Measurements from ENCODE around the gene ZNF662. TPM values are rescaled to one million over a fixed set of nuclear protein-coding genes. Genes with fewer than 3 reads are reported as not detected.

Gene ZNF662
- total and polyA plus RNA-seq, 2 of the 13 experiments (the other 11 are each of a cell fraction or from before 2014, with no cell fraction given) = not detected

DNA sequence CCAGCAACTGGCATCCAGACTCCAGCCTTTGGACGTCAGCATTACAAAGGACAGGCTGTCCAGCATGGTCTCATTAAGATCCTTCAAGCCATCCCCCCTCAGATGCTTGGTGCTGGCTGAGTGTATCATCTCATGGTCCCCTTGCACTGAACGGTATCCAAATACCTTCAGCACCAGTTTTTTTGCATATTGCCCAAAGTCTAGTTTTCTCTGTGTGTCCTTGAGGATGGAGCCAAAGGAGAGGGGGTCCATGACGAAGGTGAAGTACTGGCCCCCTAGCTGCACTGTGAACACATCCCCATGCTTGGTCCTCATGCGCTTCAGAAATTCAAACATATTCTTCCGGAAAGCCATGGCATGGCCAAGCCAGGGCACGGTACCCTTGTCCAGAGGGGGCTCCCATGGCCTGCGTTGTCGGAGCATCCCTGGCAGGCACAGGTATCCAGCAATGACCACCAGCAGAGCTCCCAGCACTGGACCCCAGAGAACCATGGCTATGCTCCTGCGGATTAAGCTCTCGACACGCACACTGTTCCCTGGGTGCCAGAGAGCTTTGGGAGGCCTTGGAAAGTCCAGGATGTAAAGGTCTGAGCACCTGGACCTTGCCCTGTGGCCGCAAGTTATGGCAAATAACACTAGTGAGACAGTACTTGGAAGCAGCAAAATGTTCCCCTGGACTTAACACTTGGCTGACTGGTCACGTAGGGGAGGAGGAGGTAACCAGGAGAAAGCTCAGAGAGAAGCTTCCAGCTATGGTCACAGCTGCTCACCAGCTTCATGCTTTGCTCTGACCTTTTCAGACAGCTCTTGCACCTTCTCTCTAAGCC, 30.4 kb upstream of the ZNF662 start, which contains the start of gene CYP8B1 (continued):
- TF ChIP-seq, protein P1, sequence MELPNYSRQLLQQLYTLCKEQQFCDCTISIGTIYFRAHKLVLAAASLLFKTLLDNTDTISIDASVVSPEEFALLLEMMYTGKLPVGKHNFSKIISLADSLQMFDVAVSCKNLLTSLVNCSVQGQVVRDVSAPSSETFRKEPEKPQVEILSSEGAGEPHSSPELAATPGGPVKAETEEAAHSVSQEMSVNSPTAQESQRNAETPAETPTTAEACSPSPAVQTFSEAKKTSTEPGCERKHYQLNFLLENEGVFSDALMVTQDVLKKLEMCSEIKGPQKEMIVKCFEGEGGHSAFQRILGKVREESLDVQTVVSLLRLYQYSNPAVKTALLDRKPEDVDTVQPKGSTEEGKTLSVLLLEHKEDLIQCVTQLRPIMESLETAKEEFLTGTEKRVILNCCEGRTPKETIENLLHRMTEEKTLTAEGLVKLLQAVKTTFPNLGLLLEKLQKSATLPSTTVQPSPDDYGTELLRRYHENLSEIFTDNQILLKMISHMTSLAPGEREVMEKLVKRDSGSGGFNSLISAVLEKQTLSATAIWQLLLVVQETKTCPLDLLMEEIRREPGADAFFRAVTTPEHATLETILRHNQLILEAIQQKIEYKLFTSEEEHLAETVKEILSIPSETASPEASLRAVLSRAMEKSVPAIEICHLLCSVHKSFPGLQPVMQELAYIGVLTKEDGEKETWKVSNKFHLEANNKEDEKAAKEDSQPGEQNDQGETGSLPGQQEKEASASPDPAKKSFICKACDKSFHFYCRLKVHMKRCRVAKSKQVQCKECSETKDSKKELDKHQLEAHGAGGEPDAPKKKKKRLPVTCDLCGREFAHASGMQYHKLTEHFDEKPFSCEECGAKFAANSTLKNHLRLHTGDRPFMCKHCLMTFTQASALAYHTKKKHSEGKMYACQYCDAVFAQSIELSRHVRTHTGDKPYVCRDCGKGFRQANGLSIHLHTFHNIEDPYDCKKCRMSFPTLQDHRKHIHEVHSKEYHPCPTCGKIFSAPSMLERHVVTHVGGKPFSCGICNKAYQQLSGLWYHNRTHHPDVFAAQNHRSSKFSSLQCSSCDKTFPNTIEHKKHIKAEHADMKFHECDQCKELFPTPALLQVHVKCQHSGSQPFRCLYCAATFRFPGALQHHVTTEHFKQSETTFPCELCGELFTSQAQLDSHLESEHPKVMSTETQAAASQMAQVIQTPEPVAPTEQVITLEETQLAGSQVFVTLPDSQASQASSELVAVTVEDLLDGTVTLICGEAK (IDR thresholded peaks at IDR 0.05) = no peak
- TF ChIP-seq, protein P1 (CRISPR knock-in tag; IDR thresholded peaks at IDR 0.05) = peak; percentile 80
- TF ChIP-seq, protein P2, sequence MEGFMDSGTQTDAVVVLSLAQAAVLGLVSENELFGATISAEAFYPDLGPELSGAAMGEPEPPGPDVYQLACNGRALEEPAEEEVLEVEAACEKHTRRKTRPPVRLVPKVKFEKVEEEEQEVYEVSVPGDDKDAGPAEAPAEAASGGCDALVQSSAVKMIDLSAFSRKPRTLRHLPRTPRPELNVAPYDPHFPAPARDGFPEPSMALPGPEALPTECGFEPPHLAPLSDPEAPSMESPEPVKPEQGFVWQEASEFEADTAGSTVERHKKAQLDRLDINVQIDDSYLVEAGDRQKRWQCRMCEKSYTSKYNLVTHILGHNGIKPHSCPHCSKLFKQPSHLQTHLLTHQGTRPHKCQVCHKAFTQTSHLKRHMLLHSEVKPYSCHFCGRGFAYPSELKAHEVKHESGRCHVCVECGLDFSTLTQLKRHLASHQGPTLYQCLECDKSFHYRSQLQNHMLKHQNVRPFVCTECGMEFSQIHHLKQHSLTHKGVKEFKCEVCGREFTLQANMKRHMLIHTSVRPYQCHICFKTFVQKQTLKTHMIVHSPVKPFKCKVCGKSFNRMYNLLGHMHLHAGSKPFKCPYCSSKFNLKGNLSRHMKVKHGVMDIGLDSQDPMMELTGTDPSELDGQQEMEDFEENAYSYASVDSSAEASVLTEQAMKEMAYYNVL (CRISPR knock-in tag; IDR thresholded peaks at IDR 0.05; ENCODE audit: borderline replicate concordance) = peak; percentile 70; the same call in 1 of the 2 replicates
- TF ChIP-seq REPIN1 (CRISPR knock-in tag; IDR thresholded peaks at IDR 0.05; ENCODE audit: borderline replicate concordance, low read depth) (peak; percentile 87), ZNF333 (CRISPR knock-in tag; IDR thresholded peaks at IDR 0.05; ENCODE audit: borderline replicate concordance) (peak; percentile 61; the same call in 1 of the 2 replicates), ZNF331 (CRISPR knock-in tag; IDR thresholded peaks at IDR 0.05) (peak; percentile 87), ZNF326 (CRISPR knock-in tag; IDR thresholded peaks at IDR 0.05; ENCODE audit: borderline replicate concordance) (no peak), EZH2 (conservative IDR thresholded peaks at IDR 0.05; ENCODE audit: low read depth, low read length) (no peak), NFRKB (IDR thresholded peaks at IDR 0.05) (no peak)
- TF ChIP-seq, protein P3, sequence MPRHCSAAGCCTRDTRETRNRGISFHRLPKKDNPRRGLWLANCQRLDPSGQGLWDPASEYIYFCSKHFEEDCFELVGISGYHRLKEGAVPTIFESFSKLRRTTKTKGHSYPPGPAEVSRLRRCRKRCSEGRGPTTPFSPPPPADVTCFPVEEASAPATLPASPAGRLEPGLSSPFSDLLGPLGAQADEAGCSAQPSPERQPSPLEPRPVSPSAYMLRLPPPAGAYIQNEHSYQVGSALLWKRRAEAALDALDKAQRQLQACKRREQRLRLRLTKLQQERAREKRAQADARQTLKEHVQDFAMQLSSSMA (CRISPR knock-in tag; IDR thresholded peaks at IDR 0.05) = no peak
- TF ChIP-seq, protein P4, sequence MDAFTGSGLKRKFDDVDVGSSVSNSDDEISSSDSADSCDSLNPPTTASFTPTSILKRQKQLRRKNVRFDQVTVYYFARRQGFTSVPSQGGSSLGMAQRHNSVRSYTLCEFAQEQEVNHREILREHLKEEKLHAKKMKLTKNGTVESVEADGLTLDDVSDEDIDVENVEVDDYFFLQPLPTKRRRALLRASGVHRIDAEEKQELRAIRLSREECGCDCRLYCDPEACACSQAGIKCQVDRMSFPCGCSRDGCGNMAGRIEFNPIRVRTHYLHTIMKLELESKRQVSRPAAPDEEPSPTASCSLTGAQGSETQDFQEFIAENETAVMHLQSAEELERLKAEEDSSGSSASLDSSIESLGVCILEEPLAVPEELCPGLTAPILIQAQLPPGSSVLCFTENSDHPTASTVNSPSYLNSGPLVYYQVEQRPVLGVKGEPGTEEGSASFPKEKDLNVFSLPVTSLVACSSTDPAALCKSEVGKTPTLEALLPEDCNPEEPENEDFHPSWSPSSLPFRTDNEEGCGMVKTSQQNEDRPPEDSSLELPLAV (CRISPR knock-in tag; conservative IDR thresholded peaks at IDR 0.05; ENCODE audit: low read depth) = no peak
- TF ChIP-seq, protein P5, sequence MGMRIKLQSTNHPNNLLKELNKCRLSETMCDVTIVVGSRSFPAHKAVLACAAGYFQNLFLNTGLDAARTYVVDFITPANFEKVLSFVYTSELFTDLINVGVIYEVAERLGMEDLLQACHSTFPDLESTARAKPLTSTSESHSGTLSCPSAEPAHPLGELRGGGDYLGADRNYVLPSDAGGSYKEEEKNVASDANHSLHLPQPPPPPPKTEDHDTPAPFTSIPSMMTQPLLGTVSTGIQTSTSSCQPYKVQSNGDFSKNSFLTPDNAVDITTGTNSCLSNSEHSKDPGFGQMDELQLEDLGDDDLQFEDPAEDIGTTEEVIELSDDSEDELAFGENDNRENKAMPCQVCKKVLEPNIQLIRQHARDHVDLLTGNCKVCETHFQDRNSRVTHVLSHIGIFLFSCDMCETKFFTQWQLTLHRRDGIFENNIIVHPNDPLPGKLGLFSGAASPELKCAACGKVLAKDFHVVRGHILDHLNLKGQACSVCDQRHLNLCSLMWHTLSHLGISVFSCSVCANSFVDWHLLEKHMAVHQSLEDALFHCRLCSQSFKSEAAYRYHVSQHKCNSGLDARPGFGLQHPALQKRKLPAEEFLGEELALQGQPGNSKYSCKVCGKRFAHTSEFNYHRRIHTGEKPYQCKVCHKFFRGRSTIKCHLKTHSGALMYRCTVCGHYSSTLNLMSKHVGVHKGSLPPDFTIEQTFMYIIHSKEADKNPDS (CRISPR knock-in tag; IDR thresholded peaks at IDR 0.05) = peak; percentile 97
